Prostate gland (tissue), 2 donors: ENCODE measurements around the gene PLA2G4D.

ENCODE experiments used
- POLR2AphosphoS5 ChIP-seq: sonication (generic); formaldehyde crosslinking; IDR thresholded peaks from one replicate; pipeline ENCODE4 v1.6.1; 2017; ENCODE audit warnings: antibody characterized with exemption
- TF ChIP-seq, protein P1 (sequence below), 4 experiments: fragments of 200-600 bp in 2 of 4; fragments of 450-650 bp in 2 of 4; sonication (generic) in 2 of 4; IDR thresholded peaks; 1 replicate in 3 of 4; 2 replicates in 1 of 4; pipeline ENCODE4 v1.5.1; 2016 to 2019; ENCODE audit warnings: antibody characterized with exemption in 4 of 4, mild to moderate bottlenecking in 2 of 4, moderate library complexity in 2 of 4

GRCh38 chr15:42110367-42110766 is 16.0 kb upstream of the PLA2G4D start:
- TF ChIP-seq, protein P1, sequence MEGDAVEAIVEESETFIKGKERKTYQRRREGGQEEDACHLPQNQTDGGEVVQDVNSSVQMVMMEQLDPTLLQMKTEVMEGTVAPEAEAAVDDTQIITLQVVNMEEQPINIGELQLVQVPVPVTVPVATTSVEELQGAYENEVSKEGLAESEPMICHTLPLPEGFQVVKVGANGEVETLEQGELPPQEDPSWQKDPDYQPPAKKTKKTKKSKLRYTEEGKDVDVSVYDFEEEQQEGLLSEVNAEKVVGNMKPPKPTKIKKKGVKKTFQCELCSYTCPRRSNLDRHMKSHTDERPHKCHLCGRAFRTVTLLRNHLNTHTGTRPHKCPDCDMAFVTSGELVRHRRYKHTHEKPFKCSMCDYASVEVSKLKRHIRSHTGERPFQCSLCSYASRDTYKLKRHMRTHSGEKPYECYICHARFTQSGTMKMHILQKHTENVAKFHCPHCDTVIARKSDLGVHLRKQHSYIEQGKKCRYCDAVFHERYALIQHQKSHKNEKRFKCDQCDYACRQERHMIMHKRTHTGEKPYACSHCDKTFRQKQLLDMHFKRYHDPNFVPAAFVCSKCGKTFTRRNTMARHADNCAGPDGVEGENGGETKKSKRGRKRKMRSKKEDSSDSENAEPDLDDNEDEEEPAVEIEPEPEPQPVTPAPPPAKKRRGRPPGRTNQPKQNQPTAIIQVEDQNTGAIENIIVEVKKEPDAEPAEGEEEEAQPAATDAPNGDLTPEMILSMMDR (IDR thresholded peaks at IDR 0.05): no peak
- TF ChIP-seq POLR2AphosphoS5: no peak
